ENCODE data around the gene SERPINA4. TPM values are rescaled to one million over a fixed set of nuclear protein-coding genes. Genes with fewer than 3 reads are reported as not detected.

The SERPINA4 gene
- total and polyA plus RNA-seq, 9 of the 15 experiments (the other 6 are each of a cell fraction or from before 2014, with no cell fraction given), result not detected

- TF ChIP-seq GTF2B (IDR thresholded peaks at IDR 0.05; ENCODE audit: extremely low read depth, insufficient read length) (no peak), ATF2 (CRISPR knock-in tag; IDR thresholded peaks at IDR 0.05) (no peak)
Observed at GRCh38 chr14:94614802-94615201, 53.6 kb downstream of the SERPINA4 start (continued).

GRCh38 chr14:94615254-94615653 lies 54.0 kb downstream of the SERPINA4 start:
- H3K9ac ChIP-seq (ENCODE audit: insufficient read depth in 1 of 2, low read depth in 2 of 2, low read length in 2 of 2), result no peak overlapping the region
- no peak overlapping the region for H3K27ac ChIP-seq (ENCODE audit: extremely low read depth, low read depth, low read length)
- H3K36me3 ChIP-seq (ENCODE audit: control insufficient read depth, insufficient read depth, low read length), result no peaks in the 10 kb centered on the region
- no peak overlapping the region for H2AFZ ChIP-seq (ENCODE audit: low read depth, low read length)
- in situ Hi-C loops (cut with MboI), result no loop called here
- no peaks in the 10 kb centered on the region for H3K4me1 ChIP-seq (replicated peaks in 1 of 2; ENCODE audit: control insufficient read depth in 2 of 2, insufficient read depth in 2 of 2, low read length in 2 of 2)
- intact Hi-C loops (cut with micrococcal nuclease), result no loop called here
- no peak overlapping the region for H3K4me2 ChIP-seq (ENCODE audit: insufficient read depth, low read length)
- ChIA-PET POLR2A (no interaction called here), CTCF (ENCODE audit: low intra/inter-chr PET ratio) (no interaction called here)
- H3K4me3 ChIP-seq, result no peak overlapping the region
- H3K79me2 ChIP-seq (ENCODE audit: control insufficient read depth, insufficient read depth, low read length), result no peaks in the 10 kb centered on the region
- DNase-seq (ENCODE audit: extremely low read depth in 1 of 4, low spot score in 3 of 4) (no peak), ATAC-seq (no peak), FAIRE-seq (no peak)
- BruUV-seq (replicated peaks), result no TSS peak
- H3K27me3 ChIP-seq (ENCODE audit: control insufficient read depth in 2 of 2, insufficient read depth in 2 of 2, low read length in 2 of 2), result no peaks in the 10 kb centered on the region
- 40% methylated on average over 1 of the region's 3 CpGs for WGBS (ENCODE audit: insufficient coverage, low coverage, missing lambda C conversion rate)
- no peaks in the 10 kb centered on the region for H4K20me1 ChIP-seq (replicated peaks; ENCODE audit: control insufficient read depth, insufficient read depth, low read length)
- no peaks in the 10 kb centered on the region for H3K9me3 ChIP-seq (replicated peaks; ENCODE audit: control insufficient read depth, insufficient read depth, low read depth, low read length)
- no peaks in the 10 kb centered on the region for H3K9me1 ChIP-seq (ENCODE audit: control insufficient read depth, insufficient read depth, low read length)
- TF ChIP-seq EGR1 (conservative IDR thresholded peaks at IDR 0.05) (no peak), ZNF696 (CRISPR knock-in tag; conservative IDR thresholded peaks at IDR 0.05) (no peak), FOS (IDR thresholded peaks at IDR 0.05; ENCODE audit: extremely low read depth, insufficient read length) (no peak), MYBL2 (IDR thresholded peaks at IDR 0.05; ENCODE audit: low read depth) (no peak), MYBL2 (CRISPR knock-in tag; IDR thresholded peaks at IDR 0.05; ENCODE audit: borderline replicate concordance) (no peak), SRSF1 (IDR thresholded peaks at IDR 0.05; ENCODE audit: low read depth, low read length) (no peak), HDAC8 (tag; IDR thresholded peaks at IDR 0.05) (no peak), SMARCA5 (IDR thresholded peaks at IDR 0.05) (no peak), RBM14 (IDR thresholded peaks at IDR 0.05; ENCODE audit: borderline replicate concordance, insufficient read depth, low read depth, low read length) (no peak), NFIX (CRISPR knock-in tag; IDR thresholded peaks at IDR 0.05; ENCODE audit: low read depth) (no peak), BCLAF1 (IDR thresholded peaks at IDR 0.05; ENCODE audit: borderline replicate concordance in 1 of 2, control insufficient read depth in 1 of 2, low read depth in 2 of 2, low read length in 1 of 2) (no peak)
- TF ChIP-seq, protein P1, sequence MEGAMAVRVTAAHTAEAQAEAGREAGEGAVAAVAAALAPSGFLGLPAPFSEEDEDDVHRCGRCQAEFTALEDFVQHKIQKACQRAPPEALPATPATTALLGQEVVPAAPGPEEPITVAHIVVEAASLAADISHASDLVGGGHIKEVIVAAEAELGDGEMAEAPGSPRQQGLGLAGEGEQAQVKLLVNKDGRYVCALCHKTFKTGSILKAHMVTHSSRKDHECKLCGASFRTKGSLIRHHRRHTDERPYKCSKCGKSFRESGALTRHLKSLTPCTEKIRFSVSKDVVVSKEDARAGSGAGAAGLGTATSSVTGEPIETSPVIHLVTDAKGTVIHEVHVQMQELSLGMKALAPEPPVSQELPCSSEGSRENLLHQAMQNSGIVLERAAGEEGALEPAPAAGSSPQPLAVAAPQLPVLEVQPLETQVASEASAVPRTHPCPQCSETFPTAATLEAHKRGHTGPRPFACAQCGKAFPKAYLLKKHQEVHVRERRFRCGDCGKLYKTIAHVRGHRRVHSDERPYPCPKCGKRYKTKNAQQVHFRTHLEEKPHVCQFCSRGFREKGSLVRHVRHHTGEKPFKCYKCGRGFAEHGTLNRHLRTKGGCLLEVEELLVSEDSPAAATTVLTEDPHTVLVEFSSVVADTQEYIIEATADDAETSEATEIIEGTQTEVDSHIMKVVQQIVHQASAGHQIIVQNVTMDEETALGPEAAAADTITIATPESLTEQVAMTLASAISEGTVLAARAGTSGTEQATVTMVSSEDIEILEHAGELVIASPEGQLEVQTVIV (CRISPR knock-in tag; IDR thresholded peaks at IDR 0.05; ENCODE audit: borderline replicate concordance), result no peak
